GM13976 (cell line): Measurements from ENCODE around the gene RPL6.

Source experiments
- DNase-seq: peaks from one replicate; pipeline ENCODE4 v3.0.0; 2012; ENCODE audit warnings: low spot score
- CTCF ChIP-seq: IDR thresholded peaks from 2 replicates; pipeline ENCODE4 v1.5.1; 2012; ENCODE audit warnings: borderline replicate concordance, mild to moderate bottlenecking; ENCODE audit not compliant: insufficient read depth; ENCODE audit errors: extremely low read depth, missing control alignments, control extremely low read depth
- in situ Hi-C: fragments of 300-500 bp; cut with MboI; formaldehyde crosslinking; loops from one replicate; pipeline ENCODE4 v1.12.0; 2022; ENCODE audit warnings: low sequenced_read_pairs, mixed read lengths, inconsistent platforms; ENCODE audit not compliant: unreplicated experiment

RPL6 gene

GRCh38 chr12:112386726-112387125 lies 22.7 kb downstream of the RPL6 start:
- TF ChIP-seq CTCF, result no peak
- in situ Hi-C loops, result loop anchor here (10.0 to 25.0 kb wide), 2 partner anchors 192 to 449 kb away; no protein-coding TSS in a partner anchor
- DNase-seq, result no peak

- in situ Hi-C loops, result loop anchor here (10.0 to 25.0 kb wide), 2 partner anchors 188 to 446 kb away; no protein-coding TSS in a partner anchor
- no peak for TF ChIP-seq CTCF
- no peak for DNase-seq
Observed at GRCh38 chr12:112382866-112383265, 26.5 kb downstream of the RPL6 start.

- no peak for TF ChIP-seq CTCF
- in situ Hi-C loops, result loop anchor here (10.0 to 25.0 kb wide), 2 partner anchors 187 to 445 kb away; no protein-coding TSS in a partner anchor
- peak; percentile 99 for DNase-seq
Observed at GRCh38 chr12:112381883-112382796, 27.3 kb downstream of the RPL6 start, which contains the start of gene HECTD4. Gene HECTD4 (minus strand): TSS chr12:112382431. CDS start chr12:112382128, 303 bp downstream.

GRCh38 chr12:112381406-112381882 lies 28.0 kb downstream of the RPL6 start:
- in situ Hi-C loops, result loop anchor here (10.0 to 25.0 kb wide), 2 partner anchors 187 to 444 kb away; no protein-coding TSS in a partner anchor
- peak; percentile 80 for DNase-seq

GRCh38 chr12:112380663-112381405 lies 28.6 kb downstream of the RPL6 start:
- in situ Hi-C loops, result loop anchor here (10.0 to 25.0 kb wide), 2 partner anchors 186 to 444 kb away; no protein-coding TSS in a partner anchor
- TF ChIP-seq CTCF, result no peak
- DNase-seq, result no peak

More at GRCh38 chr12:112381406-112381882, 28.0 kb downstream of the RPL6 start:
- no peak for TF ChIP-seq CTCF

- no peak for TF ChIP-seq CTCF
- in situ Hi-C loops, result loop anchor here (25.0 kb wide), 1 partner anchor 438 kb away; no protein-coding TSS in a partner anchor
- no peak for DNase-seq
Observed at GRCh38 chr12:112375105-112375504, 34.3 kb downstream of the RPL6 start.
